ENCODE data around the gene MDFI. TPM values are rescaled to one million over a fixed set of nuclear protein-coding genes. Genes with fewer than 3 reads are reported as not detected.

The MDFI gene
- total RNA-seq, 1 donor from 2014 or later: not detected

DNA sequence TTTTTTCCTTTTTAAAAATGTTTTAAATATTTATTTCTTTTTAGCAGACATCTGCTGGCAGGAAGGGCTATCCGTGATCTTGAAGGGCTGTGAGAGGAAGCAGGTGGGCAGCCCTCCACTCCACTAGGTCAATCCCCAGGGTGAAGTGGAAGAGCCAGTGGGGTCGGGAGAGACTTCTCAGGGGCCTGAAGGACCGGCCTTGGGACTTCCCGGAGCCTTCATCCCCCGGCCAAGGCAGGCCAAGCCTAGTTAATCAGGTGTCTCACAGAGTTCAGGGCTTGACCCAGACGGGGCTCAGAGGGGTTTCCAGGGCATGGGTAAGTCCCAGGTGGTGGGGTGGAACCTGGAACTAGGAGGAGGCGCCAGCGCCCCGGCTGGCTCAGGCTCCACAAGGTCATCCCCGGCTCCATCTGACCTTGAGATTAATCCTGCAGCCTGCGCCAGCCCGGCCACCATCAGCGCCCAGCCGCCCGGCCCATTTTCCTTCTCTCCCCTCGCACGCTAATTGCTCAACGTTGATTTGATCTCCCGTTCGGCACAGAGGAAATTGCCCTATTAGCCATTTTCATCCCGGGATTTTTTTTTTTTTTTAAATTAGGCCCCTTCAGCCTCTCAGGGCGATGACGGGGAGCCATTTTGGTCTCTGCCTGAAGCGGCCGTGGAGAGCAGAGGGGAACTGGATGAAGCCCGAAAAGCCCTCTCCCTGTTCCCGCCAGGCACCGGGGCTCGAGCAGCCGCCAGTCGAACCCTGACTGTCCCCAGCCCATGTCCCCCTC, 44.4 kb downstream of the MDFI start:
- Mint-ChIP-seq H3K9me3 (no peaks in the 10 kb centered on the region), H3K4me1 (peaks cover 20% of the 10 kb centered on the region), H3K27ac (peak overlapping the region; percentile 83), H3K36me3 (ENCODE audit: low read depth) (peaks cover 31% of the 10 kb centered on the region), H3K27me3 (no peaks in the 10 kb centered on the region), H3K4me3 (peak overlapping the region; percentile 78)
- ChIA-PET POLR2A (interaction anchor here (0.7 to 6.6 kb wide), 16 partner anchors 11 to 254 kb away, joined by 3 to 126 read pairs (median 4); partner anchors contain the start of genes TFEB and TOMM6), CTCF (interaction anchor here (0.7 to 4.0 kb wide), 28 partner anchors 9 to 377 kb away, joined by 3 to 50 read pairs (median 4); partner anchors contain the start of gene TFEB)
- DNase-seq: peak; percentile 30
- intact Hi-C loops (cut with micrococcal nuclease): loop anchor here (1.0 to 5.0 kb wide), 10 partner anchors 14 to 675 kb away; partner anchors contain the start of gene TFEB
- TF ChIP-seq, protein P1, sequence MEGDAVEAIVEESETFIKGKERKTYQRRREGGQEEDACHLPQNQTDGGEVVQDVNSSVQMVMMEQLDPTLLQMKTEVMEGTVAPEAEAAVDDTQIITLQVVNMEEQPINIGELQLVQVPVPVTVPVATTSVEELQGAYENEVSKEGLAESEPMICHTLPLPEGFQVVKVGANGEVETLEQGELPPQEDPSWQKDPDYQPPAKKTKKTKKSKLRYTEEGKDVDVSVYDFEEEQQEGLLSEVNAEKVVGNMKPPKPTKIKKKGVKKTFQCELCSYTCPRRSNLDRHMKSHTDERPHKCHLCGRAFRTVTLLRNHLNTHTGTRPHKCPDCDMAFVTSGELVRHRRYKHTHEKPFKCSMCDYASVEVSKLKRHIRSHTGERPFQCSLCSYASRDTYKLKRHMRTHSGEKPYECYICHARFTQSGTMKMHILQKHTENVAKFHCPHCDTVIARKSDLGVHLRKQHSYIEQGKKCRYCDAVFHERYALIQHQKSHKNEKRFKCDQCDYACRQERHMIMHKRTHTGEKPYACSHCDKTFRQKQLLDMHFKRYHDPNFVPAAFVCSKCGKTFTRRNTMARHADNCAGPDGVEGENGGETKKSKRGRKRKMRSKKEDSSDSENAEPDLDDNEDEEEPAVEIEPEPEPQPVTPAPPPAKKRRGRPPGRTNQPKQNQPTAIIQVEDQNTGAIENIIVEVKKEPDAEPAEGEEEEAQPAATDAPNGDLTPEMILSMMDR (IDR thresholded peaks at IDR 0.05): no peak
- peak; percentile 12 for ATAC-seq (ENCODE audit: low read depth)

DNA sequence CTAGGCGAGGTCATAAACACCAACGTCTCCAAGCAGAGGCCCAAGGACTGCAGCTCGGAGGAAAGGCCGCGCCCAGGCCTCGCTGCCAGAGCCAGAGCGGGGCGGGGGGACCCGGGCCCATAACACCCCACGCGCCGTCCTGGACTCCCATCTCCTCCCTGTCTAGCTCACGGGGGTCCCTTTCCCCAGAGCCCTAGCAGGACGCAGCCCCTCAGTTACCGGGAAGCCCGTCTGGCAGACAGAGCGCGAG, 44.9 kb downstream of the MDFI start:
- Mint-ChIP-seq H3K4me3 (peak overlapping the region; percentile 78), H3K4me1 (peaks cover 20% of the 10 kb centered on the region), H3K27ac (peak overlapping the region; percentile 83), H3K9me3 (no peaks in the 10 kb centered on the region), H3K36me3 (ENCODE audit: low read depth) (peaks cover 36% of the 10 kb centered on the region), H3K27me3 (no peaks in the 10 kb centered on the region)
- CTCF ChIA-PET: interaction anchor here (0.7 to 4.0 kb wide), 25 partner anchors 10 to 377 kb away, joined by 3 to 50 read pairs (median 4); partner anchors contain the start of gene TFEB
- DNase-seq (no peak), ATAC-seq (ENCODE audit: low read depth) (peak; percentile 2)
- intact Hi-C loops (cut with micrococcal nuclease): loop anchor here (1.0 to 5.0 kb wide), 6 partner anchors 14 to 676 kb away; partner anchors contain the start of gene TFEB
- POLR2A ChIA-PET: interaction anchor here (1.0 to 6.6 kb wide), 12 partner anchors 10 to 349 kb away, joined by 3 to 126 read pairs (median 4); partner anchors contain the start of genes TFEB and TOMM6
- TF ChIP-seq, protein P1 (IDR thresholded peaks at IDR 0.05): no peak

DNA sequence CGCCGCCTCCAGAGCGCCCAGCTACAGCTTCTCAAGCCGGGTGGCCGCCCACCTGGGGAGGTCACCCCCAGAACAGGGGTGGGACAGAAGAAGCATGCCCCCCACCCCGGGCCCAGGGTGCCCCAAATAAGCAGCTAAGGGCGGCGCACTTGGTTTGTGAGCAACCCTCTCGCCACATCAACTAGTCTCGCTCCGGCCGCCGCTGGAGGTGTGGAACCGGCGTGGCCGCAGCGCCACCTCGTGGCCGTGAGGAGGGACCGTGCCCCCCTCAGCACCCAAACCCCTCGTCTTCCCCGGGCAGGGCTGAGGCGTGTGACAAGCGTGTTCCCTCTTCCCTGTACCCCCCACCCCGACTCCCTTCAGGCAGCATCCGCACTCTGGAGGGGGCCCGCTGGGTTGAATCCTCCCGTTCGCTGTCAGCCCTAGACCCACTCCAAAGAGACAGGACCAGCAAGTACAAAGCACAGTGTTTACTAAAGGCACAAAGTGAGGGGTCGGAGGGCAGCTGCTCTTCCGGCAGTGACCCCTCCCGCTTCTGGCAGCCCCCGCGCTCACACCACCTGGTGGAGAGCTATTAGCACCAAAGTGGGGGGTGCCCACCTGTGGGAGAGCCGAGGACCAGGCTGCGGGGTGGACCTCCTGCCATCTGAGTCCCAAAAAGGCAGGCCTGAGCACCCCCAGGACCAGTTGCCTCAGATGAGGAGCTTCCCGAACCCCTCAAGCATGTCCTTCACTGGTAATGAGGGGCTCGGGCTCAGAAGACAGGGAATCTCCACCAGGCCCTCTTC, 45.4 kb downstream of the MDFI start:
- peaks cover 39% of the 10 kb centered on the region for H3K36me3 Mint-ChIP-seq (ENCODE audit: low read depth)
- intact Hi-C loops (cut with micrococcal nuclease): loop anchor here (1.0 to 5.0 kb wide), 6 partner anchors 13 to 676 kb away; partner anchors contain the start of gene TFEB
- H3K4me1 Mint-ChIP-seq: peaks cover 20% of the 10 kb centered on the region
- ChIA-PET CTCF (interaction anchor here (0.7 to 4.0 kb wide), 26 partner anchors 9 to 378 kb away, joined by 3 to 50 read pairs (median 4); partner anchors contain the start of gene TFEB), POLR2A (interaction anchor here (0.9 to 6.6 kb wide), 14 partner anchors 10 to 350 kb away, joined by 3 to 126 read pairs (median 3); partner anchors contain the start of genes TFEB and TOMM6)
- TF ChIP-seq, protein P1 (IDR thresholded peaks at IDR 0.05): peak; percentile 54
- no peaks in the 10 kb centered on the region for H3K27me3 Mint-ChIP-seq
- peak overlapping the region; percentile 78 for H3K4me3 Mint-ChIP-seq
- DNase-seq (peak; percentile 78), ATAC-seq (ENCODE audit: low read depth) (peak; percentile 82)
- peak overlapping the region; percentile 83 for H3K27ac Mint-ChIP-seq
- H3K9me3 Mint-ChIP-seq: no peaks in the 10 kb centered on the region

DNA sequence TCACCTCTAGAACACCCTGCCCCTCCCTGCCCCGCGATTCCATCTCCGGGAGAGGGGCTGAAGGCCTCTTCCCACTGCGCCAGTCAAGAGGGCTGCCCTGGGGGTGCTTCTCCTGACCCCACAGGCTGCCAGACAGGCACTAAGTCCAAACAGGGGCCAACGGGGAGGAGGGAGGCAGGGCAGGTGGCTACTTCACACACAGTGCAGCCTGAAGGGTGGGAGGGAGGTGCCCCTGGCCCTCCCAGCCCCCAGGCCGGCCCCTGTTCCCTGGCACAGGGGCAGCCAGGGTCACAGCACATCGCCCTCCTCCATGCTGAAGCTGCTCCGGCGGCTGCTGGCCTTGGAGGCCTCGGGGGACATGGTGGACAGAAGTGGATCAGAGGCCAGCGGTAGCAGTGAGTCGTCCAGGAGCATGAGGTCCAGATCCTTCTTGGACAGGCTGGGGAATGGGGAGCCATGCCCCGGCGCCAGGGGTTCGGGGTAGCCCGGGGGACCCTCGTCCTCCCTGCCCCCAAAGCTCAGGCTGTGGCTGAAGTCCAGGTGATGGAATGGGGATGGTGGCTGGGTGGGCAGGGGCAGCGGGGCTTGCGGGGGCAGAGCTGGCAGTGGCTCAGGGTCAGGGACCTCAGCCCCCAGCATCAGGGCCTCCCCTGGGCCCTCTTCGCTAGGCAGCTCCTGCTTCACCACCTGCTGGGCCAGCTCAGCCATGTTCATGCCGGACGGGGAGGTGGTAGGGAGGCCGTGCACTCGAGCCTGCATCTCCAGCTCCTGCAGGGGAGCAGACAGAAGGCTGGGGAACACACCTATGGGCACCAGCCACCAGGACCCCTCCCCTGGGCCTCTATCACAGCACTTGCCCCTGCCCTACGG, 46.3 kb downstream of the MDFI start:
- Mint-ChIP-seq H3K9me3 (no peaks in the 10 kb centered on the region), H3K4me1 (peaks cover 22% of the 10 kb centered on the region), H3K27ac (no peak overlapping the region), H3K36me3 (ENCODE audit: low read depth) (peaks cover 47% of the 10 kb centered on the region), H3K27me3 (no peaks in the 10 kb centered on the region), H3K4me3 (no peak overlapping the region)
- CTCF ChIA-PET: interaction anchor here (1.2 to 4.0 kb wide), 13 partner anchors 8 to 378 kb away, joined by 3 to 50 read pairs (median 8); partner anchors contain the start of gene TFEB
- ATAC-seq (ENCODE audit: low read depth) (no peak), DNase-seq (no peak)
- TF ChIP-seq, protein P1 (IDR thresholded peaks at IDR 0.05): no peak
- POLR2A ChIA-PET: interaction anchor here (0.6 to 6.6 kb wide), 10 partner anchors 18 to 350 kb away, joined by 3 to 126 read pairs (median 4); partner anchors contain the start of gene TFEB
- intact Hi-C loops (cut with micrococcal nuclease): loop anchor here (5.0 kb wide), 1 partner anchor 677 kb away; no protein-coding TSS in a partner anchor

Data from activated B cell treated with CpG ODN at 0.5 μM for 24 hours (primary cell).